NT2/D1 (cell line): ENCODE data around the gene KIAA0930.

Source experiments
- SUZ12 ChIP-seq: IDR thresholded peaks from 2 replicates; pipeline ENCODE4 v1.6.1; 2011; ENCODE audit not compliant: insufficient read length, insufficient read depth; ENCODE audit errors: extremely low read depth
- YY1 ChIP-seq: IDR thresholded peaks from 2 replicates; pipeline ENCODE4 v1.6.1; 2011; ENCODE audit not compliant: insufficient read length, insufficient read depth
- ZNF274 ChIP-seq: IDR thresholded peaks from 2 replicates; pipeline ENCODE4 v1.6.1; 2011; ENCODE audit warnings: mild to moderate bottlenecking, low read depth, low read length

- TF ChIP-seq ZNF274 (no peak), YY1 (no peak), SUZ12 (no peak)
Measured at GRCh38 chr22:45185718-45186514, 54.8 kb downstream of the KIAA0930 start.
